ENCODE measurements around the gene TLCD3B.

TLCD3B gene

DNA sequence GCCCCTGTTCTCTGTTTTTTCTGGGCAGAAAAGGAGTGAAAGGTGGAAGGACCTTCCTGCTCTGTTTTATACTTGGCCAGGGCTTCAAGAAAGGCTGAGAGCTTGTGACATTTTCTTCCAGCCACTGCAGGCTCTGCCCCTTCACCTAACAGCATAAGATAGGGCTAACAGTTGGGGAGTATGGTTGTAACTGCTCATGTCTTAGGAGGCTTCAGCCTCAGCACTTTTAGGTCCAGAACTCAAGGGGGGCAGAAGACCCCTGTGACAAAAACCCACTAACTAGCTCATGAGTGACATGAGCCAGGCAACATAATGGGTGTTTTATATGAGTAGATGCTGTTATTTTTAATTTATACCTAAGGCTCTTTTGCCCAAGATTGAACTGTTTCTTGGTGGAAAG lies 39.4 kb upstream of the TLCD3B start:
- TF ChIP-seq, protein P1, sequence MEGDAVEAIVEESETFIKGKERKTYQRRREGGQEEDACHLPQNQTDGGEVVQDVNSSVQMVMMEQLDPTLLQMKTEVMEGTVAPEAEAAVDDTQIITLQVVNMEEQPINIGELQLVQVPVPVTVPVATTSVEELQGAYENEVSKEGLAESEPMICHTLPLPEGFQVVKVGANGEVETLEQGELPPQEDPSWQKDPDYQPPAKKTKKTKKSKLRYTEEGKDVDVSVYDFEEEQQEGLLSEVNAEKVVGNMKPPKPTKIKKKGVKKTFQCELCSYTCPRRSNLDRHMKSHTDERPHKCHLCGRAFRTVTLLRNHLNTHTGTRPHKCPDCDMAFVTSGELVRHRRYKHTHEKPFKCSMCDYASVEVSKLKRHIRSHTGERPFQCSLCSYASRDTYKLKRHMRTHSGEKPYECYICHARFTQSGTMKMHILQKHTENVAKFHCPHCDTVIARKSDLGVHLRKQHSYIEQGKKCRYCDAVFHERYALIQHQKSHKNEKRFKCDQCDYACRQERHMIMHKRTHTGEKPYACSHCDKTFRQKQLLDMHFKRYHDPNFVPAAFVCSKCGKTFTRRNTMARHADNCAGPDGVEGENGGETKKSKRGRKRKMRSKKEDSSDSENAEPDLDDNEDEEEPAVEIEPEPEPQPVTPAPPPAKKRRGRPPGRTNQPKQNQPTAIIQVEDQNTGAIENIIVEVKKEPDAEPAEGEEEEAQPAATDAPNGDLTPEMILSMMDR (IDR thresholded peaks at IDR 0.05; ENCODE audit: low read depth, low read length, missing control alignments) = no peak
- no peak overlapping the region for H3K4me3 ChIP-seq (ENCODE audit: low read depth, low read length)
- DNase-seq (ENCODE audit: low read depth) = no peak

DNA sequence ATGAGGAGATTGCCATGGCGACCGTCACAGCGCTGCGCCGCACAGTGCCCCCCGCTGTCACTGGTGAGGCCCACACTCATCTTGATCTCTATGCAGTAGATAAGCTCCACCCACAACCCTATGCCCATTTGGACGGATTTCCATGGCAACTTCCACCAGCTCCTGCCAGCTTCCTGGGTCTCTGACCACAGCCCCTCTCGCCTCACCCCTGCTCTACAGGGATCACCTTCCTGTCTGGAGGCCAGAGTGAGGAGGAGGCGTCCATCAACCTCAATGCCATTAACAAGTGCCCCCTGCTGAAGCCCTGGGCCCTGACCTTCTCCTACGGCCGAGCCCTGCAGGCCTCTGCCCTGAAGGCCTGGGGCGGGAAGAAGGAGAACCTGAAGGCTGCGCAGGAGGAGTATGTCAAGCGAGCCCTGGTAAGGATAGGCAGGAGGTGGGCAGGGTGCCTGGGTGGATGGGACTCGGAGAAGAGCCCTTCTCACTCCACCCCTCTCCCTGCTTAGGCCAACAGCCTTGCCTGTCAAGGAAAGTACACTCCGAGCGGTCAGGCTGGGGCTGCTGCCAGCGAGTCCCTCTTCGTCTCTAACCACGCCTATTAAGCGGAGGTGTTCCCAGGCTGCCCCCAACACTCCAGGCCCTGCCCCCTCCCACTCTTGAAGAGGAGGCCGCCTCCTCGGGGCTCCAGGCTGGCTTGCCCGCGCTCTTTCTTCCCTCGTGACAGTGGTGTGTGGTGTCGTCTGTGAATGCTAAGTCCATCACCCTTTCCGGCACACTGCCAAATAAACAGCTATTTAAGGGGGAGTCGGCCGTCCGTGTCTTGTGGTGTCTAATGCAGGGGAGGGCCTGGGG lies 38.8 kb upstream of the TLCD3B start:
- TF ChIP-seq, protein P1 (IDR thresholded peaks at IDR 0.05; ENCODE audit: low read depth, low read length, missing control alignments) = no peak
- H3K4me3 ChIP-seq (ENCODE audit: low read depth, low read length) = no peak overlapping the region
- DNase-seq (ENCODE audit: low read depth) = no peak

DNA sequence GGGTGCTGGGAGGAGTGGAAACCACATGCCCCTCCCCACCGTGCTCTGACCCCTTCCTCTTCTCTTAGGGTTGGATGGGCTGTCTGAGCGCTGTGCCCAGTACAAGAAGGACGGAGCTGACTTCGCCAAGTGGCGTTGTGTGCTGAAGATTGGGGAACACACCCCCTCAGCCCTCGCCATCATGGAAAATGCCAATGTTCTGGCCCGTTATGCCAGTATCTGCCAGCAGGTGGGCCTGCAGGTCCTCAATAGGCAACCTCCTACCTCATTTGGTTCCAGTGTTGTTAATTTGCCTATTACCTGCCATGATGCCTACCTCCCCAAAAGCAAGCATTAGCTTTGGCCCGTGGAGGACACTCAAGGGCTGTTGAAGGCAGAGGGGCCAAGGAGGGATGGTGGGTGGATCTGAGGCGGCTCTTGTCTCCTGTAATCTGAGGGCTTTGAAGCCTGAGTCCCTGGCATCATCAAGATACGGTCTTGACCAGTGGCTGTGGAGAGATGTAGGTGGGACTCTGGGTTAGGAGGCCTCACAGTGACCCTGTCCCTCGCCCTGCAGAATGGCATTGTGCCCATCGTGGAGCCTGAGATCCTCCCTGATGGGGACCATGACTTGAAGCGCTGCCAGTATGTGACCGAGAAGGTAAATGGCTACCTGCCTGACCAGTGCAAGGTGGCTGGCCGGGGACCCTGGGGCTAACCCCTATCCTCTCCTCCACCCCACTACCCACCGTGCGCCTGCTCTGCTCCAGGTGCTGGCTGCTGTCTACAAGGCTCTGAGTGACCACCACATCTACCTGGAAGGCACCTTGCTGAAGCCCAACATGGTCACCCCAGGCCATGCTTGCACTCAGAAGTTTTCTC lies 37.9 kb upstream of the TLCD3B start:
- H3K4me3 ChIP-seq (ENCODE audit: low read depth, low read length) = no peak overlapping the region
- no peak for DNase-seq (ENCODE audit: low read depth)

DNA sequence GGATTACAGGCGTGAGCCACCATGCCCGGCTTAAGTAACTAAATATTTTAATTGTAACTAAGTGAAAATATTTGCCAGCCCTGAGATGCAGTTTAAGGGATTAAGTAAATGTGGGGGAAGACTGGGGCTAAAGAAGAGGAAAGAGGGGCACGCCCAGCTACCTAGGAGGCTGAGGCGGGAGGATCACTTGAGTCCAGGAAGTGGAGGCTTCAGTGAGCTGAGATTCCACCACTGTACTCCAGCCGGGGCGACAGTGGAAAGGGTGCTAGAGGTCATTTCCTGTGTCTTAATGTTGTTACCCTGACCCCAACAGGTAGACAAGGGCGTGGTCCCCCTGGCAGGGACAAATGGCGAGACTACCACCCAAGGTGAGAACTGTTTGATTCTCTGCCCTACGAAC lies 37.3 kb upstream of the TLCD3B start:
- TF ChIP-seq, protein P1 (IDR thresholded peaks at IDR 0.05; ENCODE audit: low read depth, low read length, missing control alignments) = no peak
- no peak for DNase-seq (ENCODE audit: low read depth)
- H3K4me3 ChIP-seq (ENCODE audit: low read depth, low read length) = no peak overlapping the region

More for the DNA sequence above, 37.9 kb upstream of the TLCD3B start:
- TF ChIP-seq, protein P1 (IDR thresholded peaks at IDR 0.05; ENCODE audit: low read depth, low read length, missing control alignments) = peak; percentile 61

DNA sequence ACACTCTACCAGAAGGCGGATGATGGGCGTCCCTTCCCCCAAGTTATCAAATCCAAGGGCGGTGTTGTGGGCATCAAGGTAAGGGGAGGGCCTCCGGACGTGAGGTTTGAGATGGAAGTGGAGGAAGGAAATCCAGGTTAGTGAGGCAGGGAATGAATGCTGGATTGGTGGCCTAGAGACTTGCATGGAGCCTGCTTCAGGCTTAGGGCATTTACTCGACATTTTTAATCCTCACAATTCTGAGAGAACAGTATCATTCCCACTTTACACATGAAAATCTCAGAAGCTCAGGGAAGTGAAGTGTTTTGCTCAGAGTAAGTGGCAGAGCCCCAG lies 36.5 kb upstream of the TLCD3B start:
- DNase-seq (ENCODE audit: low read depth) = no peak
- H3K4me3 ChIP-seq (ENCODE audit: low read depth, low read length) = peak overlapping the region; percentile 78
- TF ChIP-seq, protein P1 (IDR thresholded peaks at IDR 0.05; ENCODE audit: low read depth, low read length, missing control alignments) = no peak

DNA sequence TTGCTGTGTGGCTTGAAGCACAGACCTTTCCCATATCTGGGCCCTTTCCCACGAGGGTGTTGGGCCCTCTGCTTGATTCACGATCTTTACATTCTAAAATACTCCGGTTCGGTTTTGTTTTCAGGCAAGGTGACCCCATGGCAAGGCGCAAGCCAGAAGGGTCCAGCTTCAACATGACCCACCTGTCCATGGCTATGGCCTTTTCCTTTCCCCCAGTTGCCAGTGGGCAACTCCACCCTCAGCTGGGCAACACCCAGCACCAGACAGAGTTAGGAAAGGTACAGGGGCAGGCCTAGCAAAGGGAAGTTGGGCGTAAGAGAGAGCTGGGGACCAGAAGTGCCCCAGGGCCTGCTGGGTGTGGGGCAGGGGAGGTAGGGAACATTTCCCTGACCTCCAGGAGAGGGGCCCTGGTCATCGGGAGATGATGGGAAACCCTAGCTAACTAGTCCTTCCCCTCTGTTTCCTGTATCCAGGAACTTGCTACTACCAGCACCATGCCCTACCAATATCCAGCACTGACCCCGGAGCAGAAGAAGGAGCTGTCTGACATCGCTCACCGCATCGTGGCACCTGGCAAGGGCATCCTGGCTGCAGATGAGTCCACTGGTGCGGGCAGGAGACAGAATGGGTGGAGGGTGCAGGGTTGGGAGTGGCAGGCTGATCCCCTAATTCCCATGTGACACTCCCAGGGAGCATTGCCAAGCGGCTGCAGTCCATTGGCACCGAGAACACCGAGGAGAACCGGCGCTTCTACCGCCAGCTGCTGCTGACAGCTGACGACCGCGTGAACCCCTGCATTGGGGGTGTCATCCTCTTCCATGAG lies 35.9 kb upstream of the TLCD3B start:
- peak overlapping the region; percentile 78 for H3K4me3 ChIP-seq (ENCODE audit: low read depth, low read length)
- TF ChIP-seq, protein P1 (IDR thresholded peaks at IDR 0.05; ENCODE audit: low read depth, low read length, missing control alignments) = no peak
- no peak for DNase-seq (ENCODE audit: low read depth)

Measured in GM12864 (cell line).